Astrocyte of the cerebellum (primary cell): Measurements from ENCODE around the gene CCL23.

Experiments
- DNase-seq: peaks from one replicate; pipeline ENCODE4 v3.0.0-alpha.2; 2011; ENCODE audit warnings: low read depth
- H3K4me3 ChIP-seq: 2 replicates; pipeline ENCODE4 v1.5.1; 2011; ENCODE audit warnings: mild to moderate bottlenecking, low read depth, low read length, moderate library complexity
- in situ Hi-C: cut with HindIII; loops from 2 replicates; pipeline ENCODE4 v1.10.0; 2017; ENCODE audit warnings: low sequenced_read_pairs
- TF ChIP-seq, protein P1 (sequence below): IDR thresholded peaks from 2 replicates; pipeline ENCODE4 v1.5.1; 2012; ENCODE audit warnings: low read length, low read depth, moderate library complexity, mild to moderate bottlenecking; ENCODE audit errors: missing control alignments

CCL23 gene

DNA sequence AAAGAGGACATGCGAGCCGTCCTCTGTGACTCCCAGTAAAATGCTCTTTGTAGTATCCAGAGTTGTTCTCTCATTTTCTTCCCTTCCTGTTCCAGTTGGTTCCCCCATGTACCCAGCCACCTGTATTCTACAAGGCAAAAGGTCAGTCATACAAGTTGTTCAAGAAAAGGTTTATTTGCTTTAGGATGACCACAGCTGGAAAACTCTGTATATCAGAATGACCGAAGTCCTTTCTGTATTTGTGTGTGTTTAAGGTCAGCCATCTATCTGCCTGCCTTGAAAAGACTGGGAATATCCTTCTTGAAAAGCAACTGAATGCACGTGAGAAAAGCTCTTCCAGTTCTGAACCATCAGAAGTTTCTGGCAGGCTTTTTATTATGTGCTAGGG lies 44.8 kb downstream of the CCL23 start:
- no peak for DNase-seq
- no peak overlapping the region for H3K4me3 ChIP-seq
- TF ChIP-seq, protein P1, sequence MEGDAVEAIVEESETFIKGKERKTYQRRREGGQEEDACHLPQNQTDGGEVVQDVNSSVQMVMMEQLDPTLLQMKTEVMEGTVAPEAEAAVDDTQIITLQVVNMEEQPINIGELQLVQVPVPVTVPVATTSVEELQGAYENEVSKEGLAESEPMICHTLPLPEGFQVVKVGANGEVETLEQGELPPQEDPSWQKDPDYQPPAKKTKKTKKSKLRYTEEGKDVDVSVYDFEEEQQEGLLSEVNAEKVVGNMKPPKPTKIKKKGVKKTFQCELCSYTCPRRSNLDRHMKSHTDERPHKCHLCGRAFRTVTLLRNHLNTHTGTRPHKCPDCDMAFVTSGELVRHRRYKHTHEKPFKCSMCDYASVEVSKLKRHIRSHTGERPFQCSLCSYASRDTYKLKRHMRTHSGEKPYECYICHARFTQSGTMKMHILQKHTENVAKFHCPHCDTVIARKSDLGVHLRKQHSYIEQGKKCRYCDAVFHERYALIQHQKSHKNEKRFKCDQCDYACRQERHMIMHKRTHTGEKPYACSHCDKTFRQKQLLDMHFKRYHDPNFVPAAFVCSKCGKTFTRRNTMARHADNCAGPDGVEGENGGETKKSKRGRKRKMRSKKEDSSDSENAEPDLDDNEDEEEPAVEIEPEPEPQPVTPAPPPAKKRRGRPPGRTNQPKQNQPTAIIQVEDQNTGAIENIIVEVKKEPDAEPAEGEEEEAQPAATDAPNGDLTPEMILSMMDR = no peak
- in situ Hi-C loops = no loop called here

GRCh38 chr17:35972535-35972934 lies 45.2 kb downstream of the CCL23 start:
- H3K4me3 ChIP-seq = no peak overlapping the region
- TF ChIP-seq, protein P1 = no peak
- DNase-seq = no peak
- in situ Hi-C loops = no loop called here

GRCh38 chr17:35972066-35972465 lies 45.7 kb downstream of the CCL23 start:
- H3K4me3 ChIP-seq = no peak overlapping the region
- TF ChIP-seq, protein P1 = no peak
- no peak for DNase-seq
- in situ Hi-C loops = no loop called here

GRCh38 chr17:35969558-35970380 lies 48.0 kb downstream of the CCL23 start:
- in situ Hi-C loops = no loop called here
- DNase-seq = peak; percentile 77
- H3K4me3 ChIP-seq = no peak overlapping the region
- TF ChIP-seq, protein P1 = peak; percentile 80

DNA sequence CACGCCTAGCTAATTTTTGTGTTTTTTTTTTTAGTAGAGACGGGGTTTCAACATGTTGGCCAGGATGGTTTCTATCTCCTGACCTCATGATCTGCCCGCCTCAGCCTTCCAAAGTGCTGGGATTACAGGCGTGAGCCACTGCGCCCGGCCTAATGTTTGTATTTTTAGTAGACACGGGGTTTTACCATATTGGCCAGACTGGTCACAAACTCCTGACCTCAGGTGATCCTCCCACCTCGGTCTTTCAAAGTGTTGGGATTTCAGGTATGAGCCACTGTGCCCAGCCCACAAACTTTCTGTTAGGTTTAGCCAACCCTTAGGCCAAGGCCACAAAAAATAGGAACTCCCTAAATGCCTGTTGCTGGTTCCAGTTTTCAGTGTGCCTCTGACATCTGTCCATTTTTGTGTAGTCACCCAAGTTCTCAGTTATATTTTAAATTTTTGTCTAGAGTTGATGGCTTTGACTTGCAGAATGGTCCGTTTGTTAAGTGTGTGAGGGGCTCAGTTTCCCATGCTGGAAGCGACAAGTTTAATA lies 49.2 kb downstream of the CCL23 start:
- TF ChIP-seq, protein P1 = no peak
- H3K4me3 ChIP-seq = no peak overlapping the region
- DNase-seq = no peak
- in situ Hi-C loops = no loop called here

DNA sequence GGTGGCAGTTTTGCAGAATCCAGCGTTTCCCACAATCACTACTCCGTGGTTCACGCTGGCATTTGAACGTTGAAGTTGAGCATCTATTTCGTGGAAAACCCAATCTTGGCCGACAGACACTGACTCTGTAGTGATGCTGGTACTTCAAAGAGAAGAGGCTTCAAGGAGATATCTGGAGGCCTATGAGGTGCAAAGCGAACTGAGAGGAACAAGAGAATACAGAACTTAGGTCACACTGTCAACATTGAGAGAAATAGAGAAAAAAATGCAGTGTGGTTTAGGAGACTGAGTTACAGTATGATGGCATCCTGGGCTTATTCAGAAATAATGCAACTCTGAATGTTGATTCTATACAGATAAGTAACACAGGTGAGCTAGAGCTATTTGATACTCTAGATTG lies 52.5 kb downstream of the CCL23 start:
- in situ Hi-C loops = no loop called here
- DNase-seq = no peak

More for the DNA sequence above, 52.5 kb downstream of the CCL23 start:
- TF ChIP-seq, protein P1 = no peak
- no peak overlapping the region for H3K4me3 ChIP-seq
